Skin epidermis (tissue), 12 donors: ENCODE measurements around the gene KCNMB1.

Experiments
- H3K27ac ChIP-seq, 21 experiments: fragments of 200-600 bp; sonication (generic) in 11 of 21; one replicate each; pipeline ENCODE4 v1.5.0; 2020; ENCODE audit warnings: mild to moderate bottlenecking in 3 of 21, inconsistent platforms in 2 of 21, moderate library complexity in 2 of 21
- H3K4me3 ChIP-seq, 7 experiments: fragments of 200-600 bp; sonication (generic) in 2 of 7; one replicate each; pipeline ENCODE4 v1.5.0; 2020; ENCODE audit warnings: inconsistent platforms in 2 of 7, mild to moderate bottlenecking in 2 of 7, moderate library complexity in 1 of 7

The KCNMB1 gene

DNA sequence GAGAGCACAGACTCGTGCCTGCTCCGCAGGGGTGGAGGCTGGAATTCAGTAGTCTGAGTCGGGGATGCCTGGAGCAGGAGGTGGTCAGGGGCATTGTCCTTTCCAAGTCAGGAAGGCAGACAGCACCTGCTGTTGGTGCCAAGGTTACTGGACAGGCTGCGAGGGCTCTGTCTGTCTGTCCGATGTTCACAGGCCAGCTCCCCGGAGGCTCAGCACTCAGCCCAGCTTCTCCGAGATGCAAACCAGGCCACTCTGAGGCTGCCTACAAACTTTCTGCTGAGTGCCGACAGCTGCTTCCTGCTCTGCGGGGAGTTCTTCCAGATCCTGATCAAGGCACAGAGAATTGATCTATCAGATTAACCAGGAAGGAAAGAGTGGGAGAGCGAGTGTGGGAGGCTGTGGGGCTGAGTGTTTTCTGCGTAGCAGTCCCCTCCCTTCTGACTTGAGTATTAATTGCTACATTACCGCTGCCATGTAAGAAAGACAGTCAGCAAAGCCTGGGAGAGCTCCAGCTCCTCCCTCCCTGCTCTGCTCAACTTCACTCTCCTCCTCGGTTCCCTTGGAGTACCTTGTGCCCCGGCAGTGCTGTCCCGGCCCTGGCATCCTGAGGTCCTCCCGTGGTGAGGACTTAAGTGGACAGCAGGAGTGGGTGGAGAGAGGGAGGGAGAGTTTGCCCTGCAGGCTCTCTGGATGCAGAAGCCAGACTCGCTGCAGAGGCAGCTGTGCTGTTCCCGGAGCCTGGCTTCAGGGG is 36.0 kb downstream of the KCNMB1 start:
- Histone ChIP-seq H3K4me3 (peak overlapping the region in 1 of 7 experiments; percentile 14), H3K27ac (peak overlapping the region in 1 of 21 experiments; percentile 21)

DNA sequence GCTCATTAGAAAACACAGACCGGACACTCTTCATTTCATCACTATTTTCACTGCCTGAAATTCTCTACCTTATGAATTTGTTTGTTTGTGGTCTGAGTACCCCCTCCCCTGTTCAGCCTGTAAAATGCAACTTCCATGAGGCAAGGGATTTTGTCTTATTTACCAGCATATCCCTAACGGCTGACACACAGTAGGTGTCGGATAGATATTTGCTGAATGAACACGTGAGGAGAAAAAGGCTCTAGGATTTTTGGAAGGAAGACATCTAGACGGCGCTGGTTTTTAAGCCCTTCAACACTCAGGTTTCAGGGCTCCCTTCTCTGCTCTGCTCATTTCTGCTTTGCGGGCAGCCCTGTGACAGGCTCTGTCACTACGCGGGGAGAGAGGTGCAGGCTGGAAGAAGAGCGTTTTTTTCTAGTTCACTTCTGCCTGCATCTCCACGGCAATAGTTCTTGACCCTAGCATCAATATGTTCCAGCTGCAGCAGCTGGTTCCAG is 41.0 kb downstream of the KCNMB1 start:
- H3K27ac ChIP-seq, result peak overlapping the region in 3 of 21 experiments; percentile 3 to 19 (median 15)
- H3K4me3 ChIP-seq, result no peak overlapping the region

DNA sequence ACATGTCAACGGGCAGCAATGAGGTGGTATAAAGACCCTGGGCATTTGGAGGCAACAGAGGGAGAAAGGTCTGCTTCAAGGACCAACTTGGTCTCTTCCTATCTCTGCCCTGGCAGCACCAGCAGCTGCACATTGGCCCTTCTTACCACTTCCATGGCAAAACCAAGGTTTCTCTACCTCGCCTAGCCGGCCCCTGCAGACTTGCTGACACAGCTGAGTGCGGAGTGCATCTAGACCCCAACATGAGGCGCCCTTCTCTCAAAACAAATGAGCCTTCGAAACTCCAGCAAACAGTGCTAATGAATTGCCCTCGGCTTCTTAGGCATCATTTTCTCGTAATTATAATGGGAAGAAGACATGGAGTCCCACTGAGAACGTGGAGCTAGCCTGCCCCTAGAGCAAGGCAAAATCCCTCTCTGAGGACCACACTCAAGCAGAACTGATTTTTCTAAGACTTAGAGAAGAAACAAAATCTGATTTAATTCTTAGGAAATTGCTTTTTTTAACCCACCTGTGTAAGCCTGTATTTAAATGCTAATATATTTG is 42.1 kb downstream of the KCNMB1 start:
- Histone ChIP-seq H3K4me3 (no peak overlapping the region), H3K27ac (no peak overlapping the region)

DNA sequence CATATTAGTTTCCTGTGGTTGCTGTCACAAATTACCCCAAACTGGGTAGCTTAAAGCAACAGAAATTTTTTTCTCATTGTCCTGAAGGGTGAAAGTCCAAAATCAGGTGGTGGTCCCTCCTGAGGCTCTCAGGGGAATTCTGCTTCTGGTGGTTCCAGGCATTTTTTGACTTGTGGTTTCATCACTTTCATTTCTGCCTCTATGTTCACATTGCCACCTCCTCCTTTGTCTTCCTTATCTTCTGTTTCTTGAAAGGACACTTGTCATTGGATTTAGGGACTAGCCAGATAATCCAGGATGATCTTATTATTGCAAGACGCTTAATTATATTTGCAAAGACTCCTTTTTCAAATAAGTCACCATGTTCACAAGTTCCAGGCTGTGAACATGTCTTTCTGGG is 43.2 kb downstream of the KCNMB1 start:
- Histone ChIP-seq H3K27ac (no peak overlapping the region), H3K4me3 (no peak overlapping the region)

DNA sequence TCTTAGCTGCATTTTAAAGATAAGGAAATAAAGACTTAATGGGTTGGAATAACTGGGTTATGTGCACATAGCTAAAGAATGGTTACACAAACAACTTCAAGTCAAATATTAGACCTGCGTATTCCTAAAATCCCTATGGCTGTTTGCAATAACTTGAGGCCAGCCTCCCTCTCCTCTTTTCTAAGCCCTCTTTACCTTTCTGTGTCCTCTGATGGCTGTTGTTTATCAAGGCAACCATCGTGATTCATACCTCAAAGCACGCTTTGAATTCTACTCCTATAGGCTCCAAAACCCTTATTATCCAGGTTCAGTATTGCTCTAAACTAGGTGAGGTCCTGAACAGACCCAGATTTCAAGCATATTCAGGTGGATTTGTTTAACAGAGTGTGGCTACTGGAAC is 46.0 kb downstream of the KCNMB1 start:
- no peak overlapping the region for H3K4me3 ChIP-seq
- H3K27ac ChIP-seq, result no peak overlapping the region

DNA sequence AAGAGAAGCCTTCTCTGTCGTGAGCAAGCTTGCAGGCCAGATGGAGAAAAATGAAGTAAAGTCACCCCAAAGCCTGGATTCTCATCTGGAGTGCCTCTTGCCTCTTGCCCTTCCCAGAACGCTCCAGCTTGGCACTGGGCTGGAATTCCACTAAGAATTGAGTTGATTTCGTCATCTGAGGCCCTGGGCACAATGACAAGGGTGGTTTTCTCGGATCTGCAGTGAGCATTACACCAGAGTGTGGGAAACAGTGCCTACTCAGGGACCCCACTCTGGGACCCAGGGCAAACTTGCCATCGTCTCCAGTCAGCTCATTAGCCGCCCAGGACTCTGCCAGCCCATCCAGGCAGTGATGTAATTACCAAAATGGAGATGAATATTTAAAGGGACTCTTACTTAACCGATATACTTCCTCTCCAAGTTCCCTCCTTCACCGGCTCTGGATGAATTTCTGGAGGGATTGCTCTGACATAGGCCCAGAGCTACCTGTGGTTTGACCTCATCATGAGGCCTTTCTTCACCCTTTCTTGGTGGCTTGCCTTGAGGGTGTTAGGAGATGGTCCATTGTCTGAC is 46.9 kb downstream of the KCNMB1 start:
- H3K27ac ChIP-seq, result no peak overlapping the region
- no peak overlapping the region for H3K4me3 ChIP-seq

DNA sequence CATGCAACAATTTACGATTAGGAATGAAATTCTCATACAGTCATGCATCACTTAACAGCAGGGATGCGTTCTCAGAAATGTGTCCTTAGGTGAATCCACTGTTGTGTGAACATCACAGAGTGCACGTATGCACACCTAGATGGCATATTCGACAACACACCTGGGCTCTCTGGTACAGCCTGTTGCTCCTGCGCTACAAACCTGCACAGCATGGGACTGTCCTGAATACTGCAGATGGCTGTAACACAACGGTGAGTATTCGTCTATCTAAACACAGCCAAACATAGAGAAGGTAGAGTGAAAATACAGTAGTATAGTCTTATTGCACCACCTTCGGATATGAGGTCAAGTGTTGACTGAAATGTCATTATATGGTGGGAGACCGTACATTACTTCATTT is 47.6 kb downstream of the KCNMB1 start:
- Histone ChIP-seq H3K27ac (no peak overlapping the region), H3K4me3 (no peak overlapping the region)

DNA sequence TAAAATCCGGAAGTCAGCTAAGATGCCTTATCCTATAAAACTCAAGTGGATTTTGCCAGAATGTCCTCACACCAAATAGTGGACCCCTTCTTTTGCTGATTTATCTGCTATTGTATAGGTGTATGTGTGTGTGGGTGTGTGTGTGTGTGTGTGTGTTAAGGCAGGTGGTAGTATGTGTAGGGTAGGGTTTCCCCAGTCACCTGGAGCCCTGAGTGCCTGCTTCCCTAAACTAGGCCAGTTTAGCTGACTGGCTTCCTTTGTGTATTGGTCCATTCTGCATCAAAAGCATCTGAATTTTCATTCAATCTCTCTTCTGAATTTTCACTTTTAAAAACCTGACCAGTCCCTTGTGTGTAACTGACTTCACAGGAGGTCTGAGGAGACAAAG is 49.4 kb downstream of the KCNMB1 start:
- no peak overlapping the region for H3K4me3 ChIP-seq
- H3K27ac ChIP-seq, result no peak overlapping the region

DNA sequence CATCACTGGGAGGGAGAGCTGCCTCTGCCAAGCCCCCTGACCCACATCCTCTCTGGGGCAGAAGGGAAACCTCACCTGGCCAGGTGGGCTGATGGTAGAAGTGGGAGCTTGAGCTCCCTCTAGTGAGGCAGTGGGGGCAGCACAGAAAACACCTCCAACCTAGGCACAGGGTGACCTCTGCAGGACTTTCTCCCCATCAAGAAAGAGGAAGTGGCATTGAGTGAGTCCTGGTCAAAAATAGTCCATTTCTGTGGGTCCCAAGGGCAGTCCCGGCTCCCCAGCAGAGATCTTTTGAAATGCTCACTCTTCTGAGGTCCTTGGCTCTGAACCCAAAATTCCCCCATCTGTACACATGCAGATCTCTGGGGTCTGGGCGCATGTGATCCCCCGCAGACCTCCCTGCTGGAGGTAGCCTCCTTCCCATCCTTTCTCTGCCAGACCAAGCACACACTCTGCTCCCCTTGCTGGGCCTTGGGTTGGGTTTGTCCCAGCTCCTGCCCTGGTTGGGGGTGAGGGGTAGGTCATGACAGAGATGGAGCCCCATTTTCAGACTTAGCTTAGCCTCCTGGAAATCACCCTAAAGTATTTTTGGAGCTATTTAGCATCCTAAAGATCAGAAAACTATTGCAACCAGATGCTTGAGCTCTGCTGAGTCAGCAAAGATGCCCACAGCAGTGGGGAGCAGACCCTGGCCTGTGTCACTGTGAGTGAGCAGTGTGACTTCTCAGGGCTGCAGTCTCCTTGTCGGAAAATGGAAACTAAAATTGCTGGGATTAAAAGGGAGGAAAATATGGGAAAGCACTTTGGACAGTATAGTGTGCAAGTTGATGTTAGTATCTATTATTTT is 50.0 kb downstream of the KCNMB1 start:
- H3K27ac ChIP-seq, result no peak overlapping the region
- no peak overlapping the region for H3K4me3 ChIP-seq

DNA sequence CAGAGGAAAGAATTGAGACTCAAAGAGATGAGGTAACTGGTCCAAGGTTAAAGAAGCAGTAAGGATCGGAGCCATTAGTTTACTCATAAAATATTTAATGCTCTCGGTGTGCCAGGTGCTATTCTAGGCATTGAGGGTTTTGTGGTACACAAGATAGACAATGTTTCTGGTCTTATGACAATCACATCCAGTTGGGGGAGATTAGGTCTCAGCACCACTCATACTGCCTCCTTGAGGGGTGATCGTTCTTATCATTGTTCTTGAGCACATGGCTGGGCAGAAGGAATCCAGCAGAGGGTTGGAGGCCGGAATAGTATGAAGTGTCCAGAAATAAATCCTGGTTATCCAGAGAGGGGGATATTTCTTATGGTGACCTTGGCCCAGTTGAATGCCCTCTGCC is 50.9 kb downstream of the KCNMB1 start:
- peak overlapping the region in 1 of 21 experiments; percentile 1 for H3K27ac ChIP-seq
- no peak overlapping the region for H3K4me3 ChIP-seq

DNA sequence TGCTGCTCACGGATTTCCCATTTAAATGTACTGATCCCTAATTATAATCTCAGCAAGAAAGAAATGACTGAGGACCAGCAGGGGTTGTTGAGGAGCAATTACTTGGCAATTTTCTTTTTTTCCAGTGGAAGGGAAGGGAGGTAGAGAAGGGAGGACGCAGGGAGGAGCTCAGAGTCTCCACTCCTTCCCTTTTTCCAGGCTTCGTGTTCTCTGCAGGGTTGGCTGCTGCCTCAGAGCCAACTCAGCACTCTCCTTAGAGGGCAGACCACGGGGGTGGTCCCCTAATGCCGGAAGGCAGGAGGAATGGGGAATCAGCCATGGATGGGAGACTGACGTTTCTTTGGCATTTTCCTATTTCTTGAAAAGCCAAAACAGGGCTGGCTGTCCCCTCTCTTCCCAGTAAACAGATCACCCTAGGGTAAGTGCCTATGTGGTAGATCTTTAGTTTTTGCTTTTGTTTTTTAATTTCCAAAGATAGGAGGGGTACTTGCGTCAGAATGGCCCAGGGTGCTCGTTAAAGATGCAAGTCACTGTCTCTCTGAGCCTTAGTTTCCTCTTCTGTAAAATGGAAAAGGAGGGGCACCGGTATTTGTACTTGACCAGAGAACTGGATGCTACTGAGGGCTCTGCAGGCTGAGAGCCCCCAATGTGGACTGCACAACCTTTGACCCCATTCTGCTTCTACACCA is 52.0 kb downstream of the KCNMB1 start:
- Histone ChIP-seq H3K27ac (peak overlapping the region in 4 of 21 experiments; percentile 7 to 92 (median 70)), H3K4me3 (no peak overlapping the region)

DNA sequence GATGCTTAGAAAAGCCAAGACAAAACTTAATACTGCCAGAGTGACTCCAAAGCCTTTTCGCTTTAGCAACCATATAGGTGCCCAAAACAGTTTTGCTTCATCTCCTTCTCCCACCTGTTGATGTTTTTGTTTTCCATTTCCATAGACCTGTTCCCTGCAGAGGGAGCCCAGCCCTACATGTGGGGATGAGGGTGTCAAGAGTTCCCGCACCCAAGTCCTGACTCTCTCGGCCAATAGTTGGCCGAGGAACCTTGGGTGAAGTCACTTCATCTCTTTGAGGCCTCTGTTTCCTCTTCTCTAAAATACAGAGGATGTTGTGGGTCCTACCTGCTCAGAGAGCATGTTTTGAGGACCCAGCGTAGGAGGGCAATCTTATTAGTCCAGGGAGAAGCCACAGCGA is 53.1 kb downstream of the KCNMB1 start:
- Histone ChIP-seq H3K4me3 (no peak overlapping the region), H3K27ac (peak overlapping the region in 6 of 21 experiments; percentile 7 to 92 (median 44))

DNA sequence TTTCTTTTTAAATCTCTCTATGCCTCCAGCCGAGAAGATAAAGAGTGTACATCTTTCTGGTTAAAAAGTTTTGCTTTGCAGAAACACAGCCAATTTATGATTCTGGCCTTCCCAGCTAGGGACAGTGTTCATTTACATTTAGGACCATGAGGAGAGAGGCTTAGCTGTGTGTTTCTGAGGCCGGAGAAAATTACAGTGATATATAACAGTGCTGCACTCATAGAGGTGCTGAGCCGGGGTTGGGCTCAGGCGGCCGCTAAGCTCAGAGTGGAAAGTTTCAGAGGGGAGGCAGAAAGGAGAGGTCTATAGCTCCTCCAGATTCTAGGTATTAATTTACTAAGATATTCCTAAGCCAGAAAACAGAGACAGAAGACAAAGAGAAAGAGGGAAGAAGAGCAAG is 54.5 kb downstream of the KCNMB1 start:
- Histone ChIP-seq H3K27ac (peak overlapping the region in 13 of 21 experiments; percentile 4 to 92 (median 72)), H3K4me3 (no peak overlapping the region)

DNA sequence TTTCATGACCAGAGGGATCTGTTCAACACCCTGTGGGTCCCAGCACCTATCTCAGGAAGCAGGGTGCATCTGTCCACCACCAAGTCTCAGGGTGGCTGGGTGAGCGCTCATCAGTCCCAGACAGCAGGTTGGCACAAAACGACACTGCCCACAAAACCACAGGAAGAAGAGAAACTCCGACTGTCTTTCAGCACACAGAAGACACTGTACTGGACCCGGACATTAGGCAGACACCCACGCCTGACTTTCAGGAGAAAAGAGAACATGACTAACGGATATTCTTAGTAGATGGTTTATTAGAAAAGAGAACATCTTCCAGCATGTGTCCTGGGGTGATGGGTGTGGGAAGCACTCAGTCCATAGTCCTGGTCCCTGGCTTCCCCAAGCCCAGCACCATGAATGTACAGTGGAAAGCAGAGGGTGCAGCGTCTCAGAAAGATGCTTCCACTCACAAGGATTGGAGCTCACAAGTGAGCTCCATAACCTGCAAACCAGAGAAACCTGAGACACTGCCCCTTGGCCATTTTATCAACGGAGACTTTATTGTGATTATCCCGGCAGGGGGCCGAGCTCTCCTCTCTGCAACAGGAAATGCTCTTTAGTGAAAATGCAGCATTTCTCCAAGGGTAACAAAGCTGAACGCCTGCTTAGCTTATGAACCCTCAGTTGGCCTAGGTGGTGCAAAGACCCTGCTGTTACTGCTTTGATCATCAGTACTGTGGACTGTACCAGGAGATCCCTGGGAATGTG is 55.8 kb downstream of the KCNMB1 start:
- Histone ChIP-seq H3K27ac (peak overlapping the region in 20 of 21 experiments; percentile 3 to 92 (median 47)), H3K4me3 (no peak overlapping the region)

DNA sequence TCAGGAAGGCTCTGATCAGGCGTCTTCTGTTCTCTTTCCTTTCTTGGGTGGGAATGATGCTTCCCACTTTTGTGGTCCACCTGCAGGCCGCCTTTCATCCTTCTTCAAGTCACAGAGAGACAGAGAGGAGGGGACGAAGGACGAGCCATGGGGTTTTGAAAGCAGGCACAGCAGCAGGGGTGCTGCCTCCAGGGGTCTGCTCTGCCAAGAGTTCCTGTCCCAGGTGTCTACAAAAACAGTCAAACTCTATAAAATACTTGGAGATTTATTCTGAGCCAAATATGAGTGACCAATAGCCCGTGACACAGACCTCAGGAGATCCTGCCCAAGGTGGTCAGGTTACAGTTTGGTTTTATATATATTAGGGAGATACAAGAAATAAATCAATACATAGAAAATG is 57.1 kb downstream of the KCNMB1 start:
- H3K27ac ChIP-seq, result peak overlapping the region in 19 of 21 experiments; percentile 2 to 92 (median 74)
- no peak overlapping the region for H3K4me3 ChIP-seq

DNA sequence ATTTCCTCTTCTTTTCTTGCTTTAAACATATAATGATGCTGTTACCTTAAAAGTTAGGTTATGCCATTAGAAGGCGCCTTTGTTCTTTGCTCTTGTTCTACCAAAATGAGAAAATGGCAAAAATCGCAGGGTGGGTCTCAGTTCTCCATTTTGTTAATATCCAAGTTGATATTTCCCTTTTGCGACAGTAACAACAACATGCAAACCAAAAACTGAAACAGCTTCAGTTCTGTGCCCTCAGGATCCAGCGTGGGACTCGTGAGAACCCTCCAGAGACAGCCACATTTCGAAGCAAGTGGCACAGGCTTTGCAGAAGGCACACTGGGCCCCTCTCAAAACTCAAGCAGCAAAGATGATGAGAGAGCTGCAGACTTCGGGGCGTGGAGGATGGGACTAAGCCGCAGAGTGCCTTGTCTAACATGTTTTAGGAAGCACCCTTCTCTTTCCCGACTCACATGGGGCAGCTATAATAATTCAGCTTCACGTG is 58.6 kb downstream of the KCNMB1 start:
- H3K4me3 ChIP-seq, result no peak overlapping the region
- peak overlapping the region in 20 of 21 experiments; percentile 37 to 92 (median 70) for H3K27ac ChIP-seq

DNA sequence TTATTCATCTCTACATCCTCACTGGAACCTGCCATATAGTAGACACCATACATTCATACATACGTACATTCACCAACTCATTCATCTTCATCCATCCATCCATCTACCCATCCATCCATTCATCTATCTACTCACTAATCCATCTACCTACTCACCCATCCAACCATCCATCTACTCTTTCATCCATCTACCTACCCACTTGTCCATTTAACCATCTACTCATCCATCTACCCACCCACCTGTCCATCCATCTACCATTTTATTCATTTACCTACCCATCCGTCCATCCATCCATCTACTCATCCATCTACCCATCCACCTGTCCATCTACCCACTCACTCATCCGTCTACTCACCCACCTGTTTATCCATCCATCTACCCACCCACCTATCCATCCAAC is 59.6 kb downstream of the KCNMB1 start:
- Histone ChIP-seq H3K27ac (peak overlapping the region in 9 of 21 experiments; percentile 41 to 92 (median 82)), H3K4me3 (no peak overlapping the region)

DNA sequence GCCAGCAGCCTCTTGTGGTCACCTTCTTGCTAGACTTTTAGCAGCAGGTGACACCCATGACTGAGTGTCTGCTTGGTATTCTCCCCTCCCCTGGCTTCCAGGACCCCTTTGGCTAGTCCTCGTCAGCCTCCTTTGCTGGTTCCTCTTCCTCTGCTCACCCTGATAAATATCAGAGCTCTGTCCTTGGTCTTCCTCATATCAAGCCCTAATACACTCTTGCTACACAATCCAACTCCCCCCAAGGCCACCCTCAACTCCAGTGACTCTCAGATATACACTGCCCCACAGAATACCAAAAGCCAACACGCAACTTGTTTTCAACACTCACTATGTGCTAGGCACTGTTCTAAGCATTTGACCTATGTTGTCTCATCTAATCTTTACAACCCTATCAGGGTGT is 61.3 kb downstream of the KCNMB1 start:
- H3K4me3 ChIP-seq, result no peak overlapping the region

DNA sequence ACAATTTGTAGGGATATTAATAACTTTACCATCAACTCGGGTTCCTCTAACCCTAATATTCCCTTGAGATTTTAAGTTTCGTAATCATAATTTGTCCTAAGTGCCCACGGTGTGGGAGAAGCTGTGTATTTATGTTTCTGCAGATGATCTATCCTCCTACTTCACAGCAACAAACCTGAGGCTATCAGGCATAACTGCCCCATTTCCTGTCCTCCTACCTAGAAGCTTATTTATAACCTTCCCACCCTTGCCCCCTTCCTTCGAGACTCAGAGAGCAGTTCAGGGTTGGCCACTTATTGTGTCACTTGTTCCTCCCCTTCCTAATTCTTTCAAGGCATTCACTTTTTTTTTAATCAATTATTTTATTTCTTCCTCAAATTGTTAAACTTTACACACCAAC is 62.0 kb downstream of the KCNMB1 start:
- peak overlapping the region in 2 of 21 experiments; percentile 15 to 92 for H3K27ac ChIP-seq
- H3K4me3 ChIP-seq, result no peak overlapping the region

More for the DNA sequence above, 61.3 kb downstream of the KCNMB1 start:
- peak overlapping the region in 2 of 21 experiments; percentile 15 to 92 for H3K27ac ChIP-seq
